ENCODE measurements around the gene RNU5B-1. TPM values are rescaled to one million over a fixed set of nuclear protein-coding genes. Genes with fewer than 3 reads are reported as not detected.

The RNU5B-1 gene
- polyA plus RNA-seq, 1 donor from 2014 or later: not detected

DNA sequence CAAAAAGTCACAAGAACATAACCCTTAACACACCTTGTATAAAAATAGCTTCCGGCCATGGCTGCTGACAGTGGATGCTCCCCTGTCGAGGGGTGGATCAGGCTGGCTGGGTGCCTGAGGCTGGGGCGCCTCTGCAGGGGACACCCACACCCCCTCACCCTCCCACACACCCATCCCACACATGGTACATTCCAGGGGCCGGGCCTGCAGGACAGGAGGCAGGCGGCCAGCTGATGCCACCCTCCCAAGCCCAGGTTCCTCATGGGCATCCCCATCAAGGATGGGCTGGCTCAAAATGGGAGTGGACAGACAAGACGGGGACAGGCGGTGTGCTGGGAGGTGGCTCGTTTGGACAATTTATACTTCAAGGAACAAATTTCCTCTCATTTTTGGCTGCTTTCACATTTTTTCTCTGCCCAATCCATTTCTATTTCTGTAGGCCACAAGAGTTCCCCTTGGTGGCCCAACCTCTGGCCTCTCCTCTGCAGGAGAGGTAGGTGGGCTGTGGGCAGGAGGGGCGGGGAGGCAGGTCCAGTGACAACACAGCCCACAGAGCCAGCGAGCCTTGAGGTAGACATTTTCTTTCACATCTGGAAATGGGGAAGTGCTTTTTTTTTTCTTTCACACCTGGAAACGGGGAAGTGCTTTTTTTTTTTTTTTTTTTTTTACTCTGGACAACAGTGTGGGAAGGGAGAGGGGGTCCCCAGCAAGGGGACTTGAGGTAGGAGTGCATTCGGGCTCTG is 23.3 kb downstream of the RNU5B-1 start:
- Histone ChIP-seq H3K9me2 (ENCODE audit: insufficient read depth, low read length) (no peaks in the 10 kb centered on the region), H3K4me2 (ENCODE audit: low read length) (no peak overlapping the region), H3F3A (ENCODE audit: insufficient read depth, low read length, poor library complexity, severe bottlenecking) (no peaks in the 10 kb centered on the region), H3K9ac (ENCODE audit: low read length) (no peak overlapping the region), H2AFZ (ENCODE audit: low read depth, low read length) (no peak overlapping the region), H4K20me1 (ENCODE audit: insufficient read depth) (no peaks in the 10 kb centered on the region), H3K9me3 (ENCODE audit: low read length) (no peaks in the 10 kb centered on the region), H3K27me3 (ENCODE audit: insufficient read depth, low read depth, low read length) (no peaks in the 10 kb centered on the region), H3K79me2 (replicated peaks; ENCODE audit: insufficient read depth, low read length) (no peaks in the 10 kb centered on the region), H3K36me3 (ENCODE audit: insufficient read depth, low read length) (no peaks in the 10 kb centered on the region), H3K27ac (ENCODE audit: low read length) (no peak overlapping the region), H3K4me3 (ENCODE audit: low read length) (no peak overlapping the region)
- TF ChIP-seq EZH2 (IDR thresholded peaks at IDR 0.05; ENCODE audit: borderline replicate concordance, insufficient read depth, low read length, poor library complexity, severe bottlenecking) (no peak), POLR2AphosphoS5 (IDR thresholded peaks at IDR 0.05) (no peak), MXI1 (conservative IDR thresholded peaks at IDR 0.05; ENCODE audit: poor library complexity, severe bottlenecking) (no peak), SMC3 (conservative IDR thresholded peaks at IDR 0.05; ENCODE audit: poor library complexity) (no peak), RAD21 (conservative IDR thresholded peaks at IDR 0.05) (no peak), EP300 (conservative IDR thresholded peaks at IDR 0.05; ENCODE audit: poor library complexity, severe bottlenecking) (no peak), TAF1 (IDR thresholded peaks at IDR 0.05; ENCODE audit: low read depth) (no peak)
- TF ChIP-seq, protein P1, sequence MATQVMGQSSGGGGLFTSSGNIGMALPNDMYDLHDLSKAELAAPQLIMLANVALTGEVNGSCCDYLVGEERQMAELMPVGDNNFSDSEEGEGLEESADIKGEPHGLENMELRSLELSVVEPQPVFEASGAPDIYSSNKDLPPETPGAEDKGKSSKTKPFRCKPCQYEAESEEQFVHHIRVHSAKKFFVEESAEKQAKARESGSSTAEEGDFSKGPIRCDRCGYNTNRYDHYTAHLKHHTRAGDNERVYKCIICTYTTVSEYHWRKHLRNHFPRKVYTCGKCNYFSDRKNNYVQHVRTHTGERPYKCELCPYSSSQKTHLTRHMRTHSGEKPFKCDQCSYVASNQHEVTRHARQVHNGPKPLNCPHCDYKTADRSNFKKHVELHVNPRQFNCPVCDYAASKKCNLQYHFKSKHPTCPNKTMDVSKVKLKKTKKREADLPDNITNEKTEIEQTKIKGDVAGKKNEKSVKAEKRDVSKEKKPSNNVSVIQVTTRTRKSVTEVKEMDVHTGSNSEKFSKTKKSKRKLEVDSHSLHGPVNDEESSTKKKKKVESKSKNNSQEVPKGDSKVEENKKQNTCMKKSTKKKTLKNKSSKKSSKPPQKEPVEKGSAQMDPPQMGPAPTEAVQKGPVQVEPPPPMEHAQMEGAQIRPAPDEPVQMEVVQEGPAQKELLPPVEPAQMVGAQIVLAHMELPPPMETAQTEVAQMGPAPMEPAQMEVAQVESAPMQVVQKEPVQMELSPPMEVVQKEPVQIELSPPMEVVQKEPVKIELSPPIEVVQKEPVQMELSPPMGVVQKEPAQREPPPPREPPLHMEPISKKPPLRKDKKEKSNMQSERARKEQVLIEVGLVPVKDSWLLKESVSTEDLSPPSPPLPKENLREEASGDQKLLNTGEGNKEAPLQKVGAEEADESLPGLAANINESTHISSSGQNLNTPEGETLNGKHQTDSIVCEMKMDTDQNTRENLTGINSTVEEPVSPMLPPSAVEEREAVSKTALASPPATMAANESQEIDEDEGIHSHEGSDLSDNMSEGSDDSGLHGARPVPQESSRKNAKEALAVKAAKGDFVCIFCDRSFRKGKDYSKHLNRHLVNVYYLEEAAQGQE (IDR thresholded peaks at IDR 0.05; ENCODE audit: borderline replicate concordance): no peak
- TF ChIP-seq, protein P2, sequence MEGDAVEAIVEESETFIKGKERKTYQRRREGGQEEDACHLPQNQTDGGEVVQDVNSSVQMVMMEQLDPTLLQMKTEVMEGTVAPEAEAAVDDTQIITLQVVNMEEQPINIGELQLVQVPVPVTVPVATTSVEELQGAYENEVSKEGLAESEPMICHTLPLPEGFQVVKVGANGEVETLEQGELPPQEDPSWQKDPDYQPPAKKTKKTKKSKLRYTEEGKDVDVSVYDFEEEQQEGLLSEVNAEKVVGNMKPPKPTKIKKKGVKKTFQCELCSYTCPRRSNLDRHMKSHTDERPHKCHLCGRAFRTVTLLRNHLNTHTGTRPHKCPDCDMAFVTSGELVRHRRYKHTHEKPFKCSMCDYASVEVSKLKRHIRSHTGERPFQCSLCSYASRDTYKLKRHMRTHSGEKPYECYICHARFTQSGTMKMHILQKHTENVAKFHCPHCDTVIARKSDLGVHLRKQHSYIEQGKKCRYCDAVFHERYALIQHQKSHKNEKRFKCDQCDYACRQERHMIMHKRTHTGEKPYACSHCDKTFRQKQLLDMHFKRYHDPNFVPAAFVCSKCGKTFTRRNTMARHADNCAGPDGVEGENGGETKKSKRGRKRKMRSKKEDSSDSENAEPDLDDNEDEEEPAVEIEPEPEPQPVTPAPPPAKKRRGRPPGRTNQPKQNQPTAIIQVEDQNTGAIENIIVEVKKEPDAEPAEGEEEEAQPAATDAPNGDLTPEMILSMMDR (IDR thresholded peaks at IDR 0.05; ENCODE audit: poor library complexity, severe bottlenecking): no peak

- Histone ChIP-seq H3K79me2 (replicated peaks; ENCODE audit: insufficient read depth, low read length) (no peaks in the 10 kb centered on the region), H3K4me3 (ENCODE audit: low read length) (no peak overlapping the region), H3K27ac (ENCODE audit: low read length) (no peak overlapping the region), H3K36me3 (ENCODE audit: insufficient read depth, low read length) (no peaks in the 10 kb centered on the region), H3F3A (ENCODE audit: insufficient read depth, low read length, poor library complexity, severe bottlenecking) (no peaks in the 10 kb centered on the region), H3K9me2 (ENCODE audit: insufficient read depth, low read length) (no peaks in the 10 kb centered on the region), H3K9me3 (ENCODE audit: low read length) (no peaks in the 10 kb centered on the region), H3K4me2 (ENCODE audit: low read length) (no peak overlapping the region), H3K9ac (ENCODE audit: low read length) (no peak overlapping the region), H3K27me3 (ENCODE audit: insufficient read depth, low read depth, low read length) (no peaks in the 10 kb centered on the region), H4K20me1 (ENCODE audit: insufficient read depth) (no peaks in the 10 kb centered on the region), H2AFZ (ENCODE audit: low read depth, low read length) (no peak overlapping the region)
- TF ChIP-seq POLR2AphosphoS5 (IDR thresholded peaks at IDR 0.05) (no peak), EZH2 (IDR thresholded peaks at IDR 0.05; ENCODE audit: borderline replicate concordance, insufficient read depth, low read length, poor library complexity, severe bottlenecking) (no peak), SMC3 (conservative IDR thresholded peaks at IDR 0.05; ENCODE audit: poor library complexity) (no peak), TAF1 (IDR thresholded peaks at IDR 0.05; ENCODE audit: low read depth) (no peak), EP300 (conservative IDR thresholded peaks at IDR 0.05; ENCODE audit: poor library complexity, severe bottlenecking) (no peak), MXI1 (conservative IDR thresholded peaks at IDR 0.05; ENCODE audit: poor library complexity, severe bottlenecking) (no peak), RAD21 (conservative IDR thresholded peaks at IDR 0.05) (no peak)
- TF ChIP-seq, protein P1 (IDR thresholded peaks at IDR 0.05; ENCODE audit: borderline replicate concordance): no peak
- TF ChIP-seq, protein P2 (IDR thresholded peaks at IDR 0.05; ENCODE audit: poor library complexity, severe bottlenecking): no peak
These were observed 24.2 kb downstream of the RNU5B-1 start for GRCh38 chr15:65328506-65329287.
